HFF-Myc (cell line): ENCODE data around the gene STK32C.
"Not testable (repeated sequence)": the region's sequence is repeated elsewhere in the genome, so short reads cannot be mapped to it uniquely, and the experiment has no call there.

Experiments
- DNase-seq: peaks from one replicate; pipeline ENCODE4 v3.0.0-alpha.2; 2011; ENCODE audit warnings: low read depth; ENCODE audit errors: extremely low read depth
- H3K4me3 ChIP-seq: replicated peaks from 2 replicates; pipeline ENCODE4 v1.5.1; 2011; ENCODE audit warnings: low read depth, mild to moderate bottlenecking, control low read depth, low read length
- TF ChIP-seq, protein P1 (sequence below): IDR thresholded peaks from 2 replicates; pipeline ENCODE4 v1.5.1; 2012; ENCODE audit warnings: mild to moderate bottlenecking, low read depth, low read length, control low read depth; ENCODE audit errors: missing control alignments

Gene STK32C

DNA sequence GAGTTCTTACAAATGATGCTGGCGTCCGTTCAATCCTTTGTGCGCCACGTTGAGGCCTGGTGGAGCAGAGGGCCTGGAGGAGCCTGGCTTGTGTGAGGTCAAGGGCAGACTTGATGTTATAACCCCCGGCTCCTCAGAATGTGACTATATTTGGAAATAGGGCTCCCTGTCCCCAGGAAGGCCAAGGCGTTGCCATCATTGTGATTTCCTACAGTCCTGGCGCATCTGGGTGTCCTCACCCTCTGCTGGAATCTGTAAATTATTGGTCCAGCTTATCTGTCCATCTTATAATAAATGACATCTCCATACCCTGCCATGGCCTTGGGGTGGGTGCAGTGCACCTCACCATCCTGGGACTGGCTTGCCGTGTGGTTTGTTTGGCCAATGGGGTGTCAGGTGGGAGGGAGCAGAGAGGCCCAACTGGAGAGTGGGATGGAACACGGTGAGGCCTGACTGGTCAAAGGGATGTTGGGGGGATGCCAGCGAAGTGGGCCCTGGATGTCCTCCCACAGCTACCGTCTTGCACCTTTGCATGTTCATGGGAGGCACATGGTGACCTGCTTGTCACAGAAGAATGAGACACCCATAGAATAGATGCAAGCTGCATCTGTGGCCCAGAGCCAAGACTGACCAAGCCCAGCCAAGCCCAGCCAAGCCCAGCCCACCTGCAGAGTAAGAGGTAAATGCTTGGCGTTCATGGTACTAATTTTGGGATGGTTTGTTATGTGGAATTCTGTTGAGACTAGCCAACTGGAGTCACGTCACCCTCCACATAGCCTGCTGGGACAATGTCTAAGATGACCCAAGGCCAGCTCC lies 13.1 kb upstream of the STK32C start:
- TF ChIP-seq, protein P1, sequence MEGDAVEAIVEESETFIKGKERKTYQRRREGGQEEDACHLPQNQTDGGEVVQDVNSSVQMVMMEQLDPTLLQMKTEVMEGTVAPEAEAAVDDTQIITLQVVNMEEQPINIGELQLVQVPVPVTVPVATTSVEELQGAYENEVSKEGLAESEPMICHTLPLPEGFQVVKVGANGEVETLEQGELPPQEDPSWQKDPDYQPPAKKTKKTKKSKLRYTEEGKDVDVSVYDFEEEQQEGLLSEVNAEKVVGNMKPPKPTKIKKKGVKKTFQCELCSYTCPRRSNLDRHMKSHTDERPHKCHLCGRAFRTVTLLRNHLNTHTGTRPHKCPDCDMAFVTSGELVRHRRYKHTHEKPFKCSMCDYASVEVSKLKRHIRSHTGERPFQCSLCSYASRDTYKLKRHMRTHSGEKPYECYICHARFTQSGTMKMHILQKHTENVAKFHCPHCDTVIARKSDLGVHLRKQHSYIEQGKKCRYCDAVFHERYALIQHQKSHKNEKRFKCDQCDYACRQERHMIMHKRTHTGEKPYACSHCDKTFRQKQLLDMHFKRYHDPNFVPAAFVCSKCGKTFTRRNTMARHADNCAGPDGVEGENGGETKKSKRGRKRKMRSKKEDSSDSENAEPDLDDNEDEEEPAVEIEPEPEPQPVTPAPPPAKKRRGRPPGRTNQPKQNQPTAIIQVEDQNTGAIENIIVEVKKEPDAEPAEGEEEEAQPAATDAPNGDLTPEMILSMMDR: no peak
- DNase-seq: no peak
- no peak overlapping the region for H3K4me3 ChIP-seq

DNA sequence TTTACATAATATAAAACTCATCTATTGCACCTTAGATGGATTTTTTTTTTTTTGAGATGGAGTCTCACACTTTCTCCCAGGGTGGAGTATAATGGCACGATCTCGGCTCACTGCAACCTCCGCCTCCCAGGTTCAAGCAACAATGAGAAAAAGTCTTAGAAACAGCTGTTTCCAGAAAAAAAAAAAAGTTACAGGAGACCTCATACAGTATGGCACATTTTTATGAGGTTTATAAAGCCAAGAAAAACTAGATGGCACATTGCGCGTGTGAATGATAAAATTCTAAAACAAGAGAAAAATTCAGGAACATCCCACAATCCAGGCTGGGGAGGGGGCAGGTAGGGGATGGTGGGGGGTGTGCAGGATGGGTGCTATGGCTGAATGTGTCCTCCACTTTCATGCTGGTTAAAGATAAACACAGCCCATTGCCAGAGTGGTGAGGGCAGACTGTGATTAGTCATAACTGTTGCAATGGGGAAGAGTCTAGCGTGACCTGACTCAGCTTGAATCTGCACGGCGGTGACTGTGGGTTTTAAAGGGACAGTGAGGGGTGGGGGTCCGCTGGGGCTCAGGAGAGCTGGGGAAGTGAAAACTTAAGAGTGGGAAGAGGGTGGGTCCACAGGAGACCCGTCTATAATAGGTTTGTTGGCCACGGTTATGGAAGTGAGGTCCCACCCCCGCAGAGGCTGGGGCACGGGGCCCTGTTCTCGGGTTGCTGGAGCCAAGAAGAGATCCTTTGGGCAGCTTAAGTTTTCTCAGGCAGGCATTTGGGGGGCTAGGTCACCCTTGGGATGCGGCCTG lies 12.3 kb upstream of the STK32C start:
- peak; percentile 73 for DNase-seq
- no peak overlapping the region for H3K4me3 ChIP-seq
- TF ChIP-seq, protein P1: no peak

DNA sequence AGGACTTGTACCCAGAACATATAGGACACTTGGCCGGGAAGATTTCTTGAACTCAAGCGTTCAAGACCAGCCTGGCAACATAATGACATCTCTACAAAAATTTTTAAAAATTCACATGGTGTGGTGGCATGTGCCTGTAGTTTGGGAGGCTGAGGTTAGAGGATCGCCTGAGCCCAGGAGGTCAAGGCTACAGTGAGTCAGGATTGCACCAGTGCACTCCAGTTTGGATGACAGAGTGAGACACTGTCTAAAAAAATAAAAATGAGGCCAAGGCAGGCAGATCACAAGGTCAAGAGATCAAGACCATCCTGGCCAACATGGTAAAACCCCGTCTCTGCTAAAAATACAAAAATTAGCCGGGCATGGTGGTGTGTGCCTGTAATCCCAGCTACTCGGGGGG lies 9.7 kb upstream of the STK32C start:
- H3K4me3 ChIP-seq, DNase-seq: not testable (repeated sequence)

DNA sequence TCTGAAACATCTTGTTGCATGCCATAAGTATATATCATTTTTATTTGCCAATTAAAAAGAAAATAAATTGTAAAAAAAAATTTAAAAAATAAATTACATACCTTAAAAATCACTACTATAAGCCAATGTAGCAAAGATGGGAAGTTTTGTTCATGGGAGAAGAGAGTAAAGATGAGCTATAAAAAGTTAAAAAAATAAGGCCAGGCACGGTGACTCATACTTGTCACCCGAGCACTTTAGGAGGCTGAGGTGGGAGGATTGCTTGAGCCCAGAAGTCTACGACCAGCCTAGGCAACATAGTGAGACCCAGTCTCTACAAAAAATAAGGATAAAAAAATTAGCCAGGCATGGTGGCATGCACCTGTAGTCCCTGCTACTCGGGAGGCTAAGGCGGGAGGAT lies 8.4 kb upstream of the STK32C start:
- TF ChIP-seq, protein P1: no peak

DNA sequence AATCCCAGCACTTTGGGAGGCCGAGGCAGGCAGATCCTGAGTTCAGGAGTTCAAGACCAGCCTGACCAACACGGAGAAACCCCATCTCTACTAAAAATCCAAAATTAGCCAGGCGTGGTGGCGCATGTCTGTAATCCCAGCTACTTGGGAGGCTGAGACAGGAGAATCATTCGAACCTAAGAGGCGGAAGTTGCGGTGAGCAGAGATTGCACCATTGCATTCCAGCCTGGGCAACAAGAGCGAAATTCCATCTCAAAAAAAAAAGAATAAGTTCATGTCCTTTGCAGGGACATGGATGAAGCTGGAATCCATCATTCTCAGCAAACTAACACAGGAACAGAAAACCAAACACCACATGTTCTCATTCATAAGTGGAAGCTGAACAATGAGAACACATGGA lies 7.1 kb upstream of the STK32C start:
- not testable (repeated sequence) for H3K4me3 ChIP-seq, DNase-seq

More for the DNA sequence above, 8.4 kb upstream of the STK32C start:
- H3K4me3 ChIP-seq: no peak overlapping the region
- no peak for DNase-seq

DNA sequence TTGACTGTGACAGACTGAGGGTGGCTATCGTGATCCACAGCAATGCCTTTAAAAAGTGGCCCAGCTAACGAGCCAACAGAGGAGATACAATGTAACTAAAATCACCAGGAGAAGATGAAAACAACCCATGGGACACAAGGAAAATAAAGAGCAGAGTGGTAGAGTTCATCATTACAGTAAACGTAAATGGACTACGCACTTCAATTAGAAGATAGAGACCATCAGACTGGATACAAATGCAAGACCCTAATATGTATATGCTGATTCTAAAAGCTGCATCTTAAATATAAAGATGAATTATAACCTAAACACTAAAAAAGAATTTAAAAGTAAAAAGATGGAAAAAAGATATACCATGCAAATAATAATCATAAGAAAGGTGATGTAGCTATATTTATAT lies 6.6 kb upstream of the STK32C start:
- no peak overlapping the region for H3K4me3 ChIP-seq
- no peak for DNase-seq
- TF ChIP-seq, protein P1: no peak

DNA sequence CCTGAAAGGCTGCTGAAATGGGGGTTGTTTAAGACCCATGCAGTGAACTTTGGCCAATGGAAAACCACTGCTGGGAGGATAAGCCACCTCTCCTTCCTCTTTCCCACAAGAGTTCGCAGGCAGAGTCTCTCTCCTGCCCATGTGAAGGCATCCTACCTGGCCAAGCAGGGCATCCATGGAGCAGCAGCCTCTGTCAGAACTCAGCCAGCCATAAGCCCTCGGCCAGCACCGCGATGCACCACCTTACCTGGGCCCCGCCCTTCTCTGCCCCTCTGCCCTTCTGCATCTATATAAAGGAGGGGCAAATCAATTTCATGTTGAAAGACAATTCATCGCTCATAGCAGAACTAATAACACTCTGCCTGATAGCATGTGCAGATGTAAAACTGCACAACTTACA lies 6.1 kb upstream of the STK32C start:
- no peak for DNase-seq
- H3K4me3 ChIP-seq: no peak overlapping the region
- TF ChIP-seq, protein P1: no peak
